ELF-1 (cell line): ENCODE data around the gene NOP53.
"Not testable (repeated sequence)": the region's sequence is repeated elsewhere in the genome, so short reads cannot be mapped to it uniquely, and the experiment has no call there.

Source experiments
- DNase-seq: peaks from one replicate; pipeline ENCODE4 v3.0.0-alpha.2; 2016; ENCODE audit warnings: low read depth, low spot score

The NOP53 gene

DNA sequence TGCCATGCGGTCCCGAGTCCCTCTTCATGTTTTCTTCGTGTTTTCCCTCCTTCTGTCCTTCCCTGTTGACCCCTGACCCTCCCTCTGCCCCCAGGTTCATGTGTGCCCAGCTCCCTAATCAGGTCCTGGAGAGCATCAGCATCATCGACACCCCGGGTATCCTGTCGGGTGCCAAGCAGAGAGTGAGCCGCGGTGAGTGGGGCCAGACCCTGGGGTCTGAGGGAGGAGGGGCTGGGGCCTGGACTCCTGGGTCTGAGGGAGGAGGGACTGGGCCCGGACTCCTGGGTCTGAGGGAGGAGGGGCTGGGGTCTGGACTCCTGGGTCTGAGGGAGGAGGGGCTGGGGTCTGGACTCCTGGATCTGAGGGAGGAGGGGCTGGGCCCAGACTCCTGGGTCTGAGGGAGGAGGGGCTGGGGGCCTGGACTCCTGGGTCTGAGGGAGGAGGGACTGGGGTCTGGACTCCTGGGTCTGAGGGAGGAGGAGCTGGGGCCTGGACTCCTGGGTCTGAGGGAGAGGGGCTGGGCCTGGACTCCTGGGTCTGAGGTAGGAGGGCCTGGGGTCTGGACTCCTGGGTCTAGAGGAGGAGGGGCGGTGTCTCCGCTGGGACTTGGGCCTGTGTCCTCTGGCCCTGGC lies 26.8 kb upstream of the NOP53 start:
- not testable (repeated sequence) for DNase-seq

DNA sequence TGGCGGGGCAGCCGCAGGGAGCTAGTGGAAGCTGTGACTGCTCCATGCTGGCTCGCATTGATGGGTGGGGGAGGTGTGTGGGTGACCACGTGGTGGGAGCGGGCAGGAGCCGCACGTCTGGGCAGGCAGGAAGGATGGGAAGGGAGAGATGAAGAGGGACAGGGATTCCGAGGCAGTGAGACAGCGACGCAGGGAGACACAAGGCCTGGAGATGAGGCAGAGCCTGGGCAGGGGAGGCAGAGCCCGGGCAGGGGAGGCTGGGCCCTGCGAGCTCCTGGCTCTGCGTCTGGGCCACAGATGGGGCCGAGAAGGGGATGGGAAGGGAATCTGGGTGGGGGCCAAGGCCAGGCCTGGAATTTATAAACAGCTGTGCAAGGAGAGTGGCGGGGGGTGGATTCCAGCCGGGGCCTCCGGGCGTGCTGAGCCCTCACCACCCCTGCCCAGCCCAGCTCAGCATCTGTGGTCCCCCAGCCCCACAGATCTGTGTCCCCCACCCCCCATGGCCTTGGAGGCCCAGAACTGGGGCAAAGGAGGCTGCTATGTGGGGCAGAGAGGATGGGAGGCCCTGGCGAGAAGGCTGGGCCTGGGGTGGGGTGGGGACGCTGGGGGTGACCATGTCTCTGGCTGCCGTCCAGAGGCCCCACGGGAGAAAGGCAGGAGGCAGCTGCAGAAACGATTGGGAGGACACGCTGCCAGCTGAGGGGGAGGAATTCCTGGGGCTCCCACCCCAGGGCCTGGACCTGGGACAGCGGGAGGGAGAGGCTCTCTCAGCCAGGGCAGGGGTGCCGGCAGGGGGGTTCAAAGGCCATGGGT lies 26.1 kb upstream of the NOP53 start:
- peak; percentile 82 for DNase-seq

DNA sequence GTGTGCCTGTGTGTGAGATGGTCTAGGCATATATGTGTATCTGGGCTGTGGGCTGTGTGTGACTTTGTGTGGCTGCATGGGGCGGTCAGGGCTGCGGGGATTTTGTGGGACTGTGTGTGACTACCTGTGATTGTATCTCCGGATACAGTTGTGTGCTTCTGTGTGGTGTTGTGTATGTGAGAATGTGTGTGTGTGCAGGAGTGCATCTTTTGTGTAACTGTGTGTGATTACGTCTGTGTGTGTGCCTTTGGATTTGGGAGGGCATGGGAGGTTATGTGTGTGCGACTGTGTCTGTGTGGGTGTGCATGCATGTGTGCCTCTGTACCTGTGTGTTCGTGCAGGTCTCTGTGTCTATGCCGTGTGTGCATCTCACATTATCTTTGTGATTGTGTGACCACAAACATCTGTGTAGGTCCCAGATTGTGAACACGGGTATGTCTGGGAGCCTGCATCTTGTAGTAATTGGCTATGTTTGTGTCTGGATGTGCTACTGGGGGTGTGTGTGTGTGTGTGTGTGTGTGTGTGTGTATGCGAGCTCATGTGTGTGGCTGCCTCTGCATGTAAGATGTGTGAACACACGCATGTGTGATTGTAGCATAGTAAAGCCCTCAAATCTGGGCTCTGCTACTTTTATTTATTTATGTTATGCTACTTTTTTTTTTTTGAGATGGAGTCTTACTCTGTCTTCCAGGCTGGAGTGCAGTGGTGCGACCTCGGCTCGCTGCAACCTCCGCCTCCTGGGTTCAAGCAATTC lies 24.5 kb upstream of the NOP53 start:
- no peak for DNase-seq

DNA sequence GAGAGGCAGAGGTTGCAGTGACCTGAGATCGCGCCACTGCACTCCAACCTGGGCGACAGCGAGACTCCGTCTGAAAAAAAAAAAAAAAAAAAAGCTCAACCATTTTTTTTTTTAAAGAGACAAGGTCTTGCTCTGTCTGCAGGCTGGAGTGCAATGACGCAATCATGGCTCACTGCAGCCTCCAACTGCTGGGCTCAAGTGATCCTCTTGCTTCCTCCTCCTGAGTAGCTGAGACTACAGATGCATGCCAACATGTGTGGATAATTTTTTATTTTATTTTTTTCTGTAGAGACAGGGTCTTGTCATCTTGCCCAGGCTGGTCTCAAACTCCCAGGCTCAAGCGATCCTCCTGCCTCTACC lies 21.8 kb upstream of the NOP53 start:
- no peak for DNase-seq

DNA sequence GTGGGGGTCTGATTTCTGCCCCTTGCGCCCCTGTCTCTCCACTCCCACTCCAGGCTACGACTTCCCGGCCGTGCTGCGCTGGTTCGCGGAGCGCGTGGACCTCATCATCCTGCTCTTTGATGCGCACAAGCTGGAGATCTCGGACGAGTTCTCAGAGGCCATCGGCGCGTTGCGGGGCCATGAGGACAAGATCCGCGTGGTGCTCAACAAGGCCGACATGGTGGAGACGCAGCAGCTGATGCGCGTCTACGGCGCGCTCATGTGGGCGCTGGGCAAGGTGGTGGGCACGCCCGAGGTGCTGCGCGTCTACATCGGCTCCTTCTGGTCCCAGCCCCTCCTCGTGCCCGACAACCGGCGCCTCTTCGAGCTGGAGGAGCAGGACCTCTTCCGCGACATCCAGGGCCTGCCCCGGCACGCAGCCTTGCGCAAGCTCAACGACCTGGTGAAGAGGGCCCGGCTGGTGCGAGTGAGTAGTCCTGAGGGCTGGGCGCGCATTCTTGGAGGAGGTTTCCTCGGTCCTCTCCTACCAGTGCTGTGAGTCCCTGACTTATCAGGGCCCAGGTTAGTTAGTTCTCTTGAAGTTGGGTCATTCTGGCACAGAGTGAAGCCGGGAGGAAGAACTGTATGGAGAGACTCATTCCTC lies 19.5 kb upstream of the NOP53 start:
- DNase-seq: no peak

DNA sequence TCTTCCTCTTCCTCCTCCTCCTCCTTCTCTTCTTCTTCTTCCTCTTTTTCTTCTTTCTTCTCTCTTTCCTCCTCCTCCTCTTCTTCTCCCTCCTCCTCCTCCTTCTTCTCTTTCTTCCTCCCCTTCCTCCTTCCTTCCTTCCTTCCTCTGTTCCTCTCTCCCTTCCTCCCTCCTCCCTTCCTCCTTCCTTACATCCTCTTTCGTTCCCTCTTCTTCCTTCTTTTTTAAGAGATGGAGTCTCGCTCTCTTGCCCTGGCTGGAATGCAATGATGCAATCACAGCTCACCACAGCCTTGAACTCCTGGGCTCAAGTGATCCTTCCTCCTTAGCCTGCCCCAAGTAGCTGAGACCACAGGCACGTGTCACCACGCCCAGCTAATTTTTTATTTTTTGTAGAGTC lies 18.9 kb upstream of the NOP53 start:
- no peak for DNase-seq

DNA sequence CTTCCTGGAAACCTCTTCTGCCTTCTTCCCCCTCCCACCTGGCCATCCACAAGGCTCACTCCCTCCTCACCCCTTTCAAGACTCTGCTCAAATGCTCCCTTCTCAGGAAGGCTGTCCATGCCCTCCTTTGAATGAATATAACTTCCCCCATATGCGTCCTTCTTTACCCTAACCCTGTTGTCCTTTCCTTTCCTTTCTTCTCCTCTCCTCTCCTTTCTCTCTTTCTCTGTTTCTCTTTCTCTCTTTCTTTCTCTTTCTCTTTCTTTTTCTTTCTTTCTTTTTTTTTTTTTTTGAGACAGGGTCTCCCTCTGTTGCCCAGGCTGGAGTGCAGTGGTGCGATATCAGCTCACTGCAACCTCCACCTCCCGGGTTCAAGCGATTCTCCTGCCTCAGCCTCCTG lies 17.1 kb upstream of the NOP53 start:
- not testable (repeated sequence) for DNase-seq

DNA sequence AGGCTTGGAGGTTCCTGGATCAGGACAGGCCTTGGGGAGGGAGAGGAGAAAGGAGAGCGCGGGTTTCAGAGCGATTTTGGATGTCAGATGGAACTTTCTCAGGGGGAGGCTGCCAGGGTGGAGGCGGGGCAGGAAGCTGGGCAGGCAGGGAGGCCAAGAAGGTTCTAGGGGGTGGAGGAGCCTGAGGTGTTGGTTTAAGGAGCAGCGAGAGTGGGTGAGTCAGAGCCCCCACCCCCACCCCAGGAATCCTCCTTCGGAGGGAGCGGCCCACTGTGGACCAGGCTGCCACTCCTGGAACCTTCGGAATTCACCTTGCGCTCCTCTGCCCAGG lies 15.9 kb upstream of the NOP53 start:
- peak; percentile 90 for DNase-seq

DNA sequence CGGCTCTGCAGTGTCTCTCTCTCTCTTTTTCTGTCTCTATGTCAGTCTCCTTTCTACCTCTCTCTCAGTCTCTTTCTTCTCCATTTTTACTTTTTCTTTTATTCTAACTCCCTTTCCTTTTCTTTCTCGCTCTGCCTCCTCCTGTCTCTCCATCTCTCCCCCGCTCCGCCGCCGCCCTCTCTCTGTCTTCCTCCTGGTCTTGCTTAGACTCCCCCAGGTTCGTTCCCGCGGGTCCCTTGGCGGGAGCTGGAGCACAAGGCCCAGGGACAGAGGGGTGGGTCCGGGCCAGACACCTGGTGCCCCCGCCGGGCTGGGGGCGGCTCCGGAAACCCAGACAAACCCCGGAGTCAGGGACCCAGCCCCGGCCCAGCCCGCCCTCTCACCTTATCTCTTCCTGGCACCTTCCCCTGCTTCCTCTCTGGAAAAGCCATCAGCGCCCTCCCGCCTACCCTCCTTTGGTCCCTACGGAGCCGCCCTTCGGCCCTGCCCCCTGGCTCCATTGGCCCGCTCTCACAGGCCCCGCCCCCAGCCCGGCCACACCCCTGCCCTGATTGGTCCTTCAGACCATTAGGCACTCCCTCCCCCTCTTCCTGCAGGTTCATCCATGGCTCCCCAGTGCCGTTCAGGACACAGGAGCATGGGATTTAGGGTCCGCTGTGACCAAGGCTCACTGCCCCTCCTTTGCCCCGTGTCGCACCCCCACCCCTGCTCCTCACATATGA lies 15.4 kb upstream of the NOP53 start:
- peak; percentile 84 for DNase-seq

DNA sequence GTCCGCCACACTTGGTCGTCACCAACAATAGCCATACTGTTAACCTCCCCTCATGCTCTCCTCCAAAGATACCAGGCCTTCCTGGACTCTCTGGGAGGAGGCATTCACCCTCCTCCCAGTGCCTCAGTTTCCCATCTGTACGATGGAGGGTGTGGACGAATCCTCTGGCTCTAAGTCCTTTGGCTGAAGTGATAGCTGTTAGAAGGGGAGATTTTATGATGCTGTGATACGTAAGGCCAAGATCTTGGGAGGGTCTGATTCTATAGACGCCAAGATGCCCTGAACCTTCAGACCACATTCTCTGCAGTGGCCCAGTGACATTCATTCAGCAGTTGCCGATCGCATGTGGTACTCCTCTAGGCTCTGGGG lies 14.8 kb upstream of the NOP53 start:
- no peak for DNase-seq

DNA sequence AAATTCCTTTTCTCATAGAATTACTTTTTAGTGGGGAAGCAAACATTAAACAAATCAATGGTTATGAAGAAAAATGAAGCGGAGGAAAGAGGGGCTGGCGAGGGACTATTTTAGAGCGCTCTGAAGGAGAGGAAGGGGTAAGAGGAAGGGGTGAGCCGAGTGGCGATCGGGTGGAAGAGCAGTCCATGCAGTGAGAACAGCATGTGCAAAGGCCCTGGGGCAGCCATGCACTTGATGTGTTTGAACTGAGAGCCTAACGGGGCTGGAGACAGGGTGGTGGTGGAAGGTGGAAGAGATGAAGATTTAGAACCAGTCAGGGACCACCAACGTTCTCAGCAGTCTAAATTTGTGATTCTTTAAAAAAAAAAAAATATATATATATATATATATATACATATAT lies 14.4 kb upstream of the NOP53 start:
- DNase-seq: no peak

DNA sequence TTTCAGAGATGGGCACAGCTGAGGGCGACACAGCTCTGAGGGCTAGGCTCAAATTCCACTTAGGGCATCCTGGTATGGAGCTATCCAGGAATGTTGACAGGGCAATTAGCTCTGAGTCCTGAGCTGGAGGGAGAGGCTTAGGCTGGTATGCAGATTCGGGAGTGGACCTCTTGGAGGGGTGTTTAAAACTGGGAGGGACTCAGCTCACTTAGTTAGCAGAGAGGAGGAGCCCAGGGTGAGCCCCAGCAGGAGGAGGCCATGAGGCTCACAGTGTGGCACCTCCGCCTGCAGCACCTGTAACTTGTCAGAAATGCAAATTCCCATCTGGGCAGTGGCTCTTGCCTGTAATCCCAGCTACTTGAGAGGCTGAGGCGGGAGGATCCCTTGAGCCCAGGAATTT lies 10.2 kb upstream of the NOP53 start:
- peak; percentile 84 for DNase-seq

DNA sequence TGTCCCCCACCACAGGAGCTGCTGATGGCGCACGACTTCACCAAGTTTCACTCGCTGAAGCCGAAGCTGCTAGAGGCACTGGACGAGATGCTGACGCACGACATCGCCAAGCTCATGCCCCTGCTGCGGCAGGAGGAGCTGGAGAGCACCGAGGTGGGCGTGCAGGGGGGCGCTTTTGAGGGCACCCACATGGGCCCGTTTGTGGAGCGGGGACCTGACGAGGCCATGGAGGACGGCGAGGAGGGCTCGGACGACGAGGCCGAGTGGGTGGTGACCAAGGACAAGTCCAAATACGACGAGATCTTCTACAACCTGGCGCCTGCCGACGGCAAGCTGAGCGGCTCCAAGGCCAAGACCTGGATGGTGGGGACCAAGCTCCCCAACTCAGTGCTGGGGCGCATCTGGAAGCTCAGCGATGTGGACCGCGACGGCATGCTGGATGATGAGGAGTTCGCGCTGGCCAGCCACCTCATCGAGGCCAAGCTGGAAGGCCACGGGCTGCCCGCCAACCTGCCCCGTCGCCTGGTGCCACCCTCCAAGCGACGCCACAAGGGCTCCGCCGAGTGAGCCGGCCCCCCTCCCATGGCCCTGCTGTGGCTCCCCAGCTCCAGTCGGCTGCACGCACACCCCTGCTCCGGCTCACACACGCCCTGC lies 4.4 kb upstream of the NOP53 start:
- no peak for DNase-seq

DNA sequence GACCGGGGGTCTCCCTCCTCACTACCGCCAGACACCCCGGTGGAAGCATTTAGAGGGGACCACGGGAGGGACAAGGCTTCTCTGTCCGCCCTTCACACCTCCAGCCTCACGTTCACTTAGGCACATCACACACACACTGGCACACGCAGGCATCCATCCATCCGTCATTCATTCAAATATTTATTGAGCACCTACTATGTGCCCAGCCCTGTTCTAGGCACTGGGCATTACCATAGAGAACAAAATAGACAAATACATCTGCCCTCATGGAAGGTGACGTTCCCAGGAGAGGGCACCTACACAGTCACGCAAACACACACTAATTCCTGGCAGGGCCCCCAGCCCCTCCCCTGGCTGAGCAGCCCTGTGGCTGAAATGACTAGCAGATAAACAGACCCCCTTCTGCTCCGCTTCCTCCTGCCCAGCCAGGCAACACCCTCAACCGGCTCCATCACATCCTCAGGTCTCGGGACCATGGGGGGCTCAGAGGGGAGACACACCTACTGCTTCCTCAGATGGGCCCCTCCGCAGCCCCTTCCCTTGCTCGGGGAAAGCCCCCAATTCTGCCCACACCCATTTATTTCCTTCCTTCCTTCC lies 3.7 kb upstream of the NOP53 start:
- DNase-seq: no peak

DNA sequence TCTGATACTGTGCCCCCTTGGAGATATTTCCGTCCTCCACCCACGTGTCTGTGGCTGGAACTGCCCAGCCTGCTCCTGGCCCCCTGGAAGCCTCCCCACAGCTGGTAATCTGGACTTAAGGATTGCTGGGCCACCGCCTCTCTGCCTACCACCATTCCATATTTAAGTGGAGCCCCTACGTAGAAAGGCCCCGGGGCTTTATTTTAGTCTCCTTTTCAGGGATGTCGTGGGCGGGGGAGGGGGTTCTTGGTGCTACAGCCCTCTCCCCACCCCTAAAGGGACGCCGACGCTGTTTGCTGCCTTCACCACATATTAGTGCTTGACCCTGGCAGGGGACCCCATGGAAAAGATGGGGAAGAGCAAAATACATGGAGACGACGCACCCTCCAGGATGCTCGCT lies 2.7 kb upstream of the NOP53 start:
- DNase-seq: peak; percentile 36

DNA sequence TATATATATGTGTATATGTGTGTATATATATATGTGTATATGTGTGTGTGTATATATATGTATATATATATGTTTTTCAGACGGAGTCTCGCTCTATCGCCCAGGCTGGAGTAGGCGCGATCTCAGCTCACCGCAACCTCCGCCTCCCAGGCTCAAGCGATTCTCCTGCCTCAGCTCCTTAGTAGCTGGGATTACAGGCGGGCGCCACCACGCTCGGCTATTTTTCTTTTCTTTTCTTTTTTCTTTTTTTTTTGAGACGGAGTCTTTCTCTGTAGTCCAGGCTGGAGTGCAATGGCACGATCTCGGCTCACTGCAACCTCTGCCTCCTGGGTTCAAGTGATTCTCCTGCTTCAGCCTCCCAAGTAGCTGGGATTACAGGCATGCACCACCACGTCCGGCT lies 783 bp downstream of the NOP53 start:
- DNase-seq: not testable (repeated sequence)

DNA sequence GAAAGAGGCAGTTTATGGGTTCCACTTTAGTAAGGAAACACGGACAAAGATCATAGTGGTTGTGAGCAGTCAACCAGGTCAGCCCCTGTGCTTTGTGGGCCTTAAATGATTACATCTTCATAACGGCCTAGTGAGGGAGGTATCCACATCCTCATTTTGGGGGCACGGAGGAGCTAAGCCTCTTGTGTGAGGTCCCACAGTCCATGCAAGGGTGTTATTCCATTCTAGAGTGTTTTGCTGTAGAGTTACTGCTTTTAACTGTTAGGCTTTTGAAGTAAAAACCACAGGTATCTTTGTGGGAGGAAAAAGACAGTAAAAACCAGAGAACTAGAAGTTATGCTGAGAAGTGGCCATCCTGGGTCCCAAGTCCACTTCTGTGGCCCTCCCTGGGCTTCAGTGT lies 4.0 kb downstream of the NOP53 start:
- DNase-seq: no peak

DNA sequence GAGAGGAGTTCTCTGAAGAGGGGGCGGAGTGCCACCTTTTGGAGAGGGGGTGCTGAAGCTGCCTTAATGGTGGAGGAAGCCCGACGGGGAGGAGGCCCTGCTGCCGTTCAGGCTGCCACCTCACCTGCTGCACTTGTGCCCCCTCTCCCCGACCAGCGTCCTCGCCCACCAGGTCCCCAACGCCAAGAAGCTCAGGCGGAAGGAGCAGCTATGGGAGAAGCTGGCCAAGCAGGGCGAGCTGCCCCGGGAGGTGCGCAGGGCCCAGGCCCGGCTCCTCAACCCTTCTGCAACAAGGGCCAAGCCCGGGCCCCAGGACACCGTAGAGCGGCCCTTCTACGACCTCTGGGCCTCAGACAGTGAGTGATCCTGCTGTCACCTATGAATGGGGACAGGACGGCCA lies 5.4 kb downstream of the NOP53 start:
- no peak for DNase-seq

DNA sequence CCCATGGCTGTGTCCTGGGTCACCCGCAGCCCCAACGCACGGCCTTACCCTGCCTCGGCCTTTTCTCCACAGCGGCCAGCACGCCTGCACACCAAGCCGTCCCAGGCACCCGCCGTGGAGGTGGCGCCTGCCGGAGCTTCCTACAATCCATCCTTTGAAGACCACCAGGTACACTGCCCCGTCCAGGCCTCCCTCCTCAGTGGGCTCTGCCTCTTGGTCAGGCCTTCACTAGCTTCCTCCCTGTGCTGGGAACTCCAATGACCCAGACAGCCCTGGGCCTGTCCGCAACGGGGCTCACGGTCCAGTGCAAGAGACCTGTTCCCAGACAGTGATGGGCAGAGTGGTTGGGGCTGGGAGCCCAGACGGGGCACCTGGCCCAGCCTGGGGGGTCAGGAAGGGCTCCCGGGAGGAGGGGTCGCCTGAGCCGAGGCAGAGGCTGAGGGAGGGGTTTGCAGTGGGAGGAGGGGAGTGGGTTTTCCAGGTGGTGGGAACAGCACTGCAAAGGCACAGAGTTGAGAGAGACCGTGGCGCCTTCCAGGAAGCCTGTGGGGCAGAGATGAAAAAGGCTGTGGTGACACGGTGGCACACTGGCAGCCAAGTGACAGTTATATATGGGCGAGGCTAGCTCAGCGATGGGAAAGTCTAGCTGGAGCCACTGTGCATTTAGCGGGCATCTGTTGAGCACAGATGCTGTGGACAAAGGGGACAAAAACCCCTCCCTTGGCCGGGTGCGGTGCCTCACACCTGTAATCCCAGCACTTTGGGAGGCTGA lies 7.3 kb downstream of the NOP53 start:
- no peak for DNase-seq
